GM18951 (cell line): ENCODE measurements around the gene RPS6KB1.
"Not testable (repeated sequence)": the region's sequence is repeated elsewhere in the genome, so short reads cannot be mapped to it uniquely, and the experiment has no call there.

ENCODE experiments used
- POLR2A ChIP-seq: IDR thresholded peaks from 4 replicates; pipeline ENCODE4 v1.6.1; 2011; ENCODE audit warnings: mild to moderate bottlenecking; ENCODE audit not compliant: insufficient read length, insufficient read depth; ENCODE audit errors: extremely low read depth
- in situ Hi-C: fragments of 300-500 bp; cut with MboI; formaldehyde crosslinking; loops from one replicate; pipeline ENCODE4 v1.12.0; 2022; ENCODE audit warnings: low sequenced_read_pairs, mixed read lengths, inconsistent platforms; ENCODE audit not compliant: unreplicated experiment

RPS6KB1 gene

GRCh38 chr17:59941131-59941530, 48.2 kb downstream of the RPS6KB1 start:
- in situ Hi-C loops = no loop called here
- no peak for TF ChIP-seq POLR2A

GRCh38 chr17:59946433-59946832, 53.5 kb downstream of the RPS6KB1 start:
- in situ Hi-C loops = not testable (repeated sequence)

- in situ Hi-C loops = not testable (repeated sequence)
Observed at GRCh38 chr17:59947310-59947709, 54.4 kb downstream of the RPS6KB1 start.

- in situ Hi-C loops = loop anchor here (25.0 kb wide), 1 partner anchor 363 kb away; no protein-coding TSS in a partner anchor
- TF ChIP-seq POLR2A = no peak
Observed at GRCh38 chr17:59950049-59950448, 57.1 kb downstream of the RPS6KB1 start.

- in situ Hi-C loops = loop anchor here (25.0 kb wide), 1 partner anchor 368 kb away; no protein-coding TSS in a partner anchor
- no peak for TF ChIP-seq POLR2A
Observed at GRCh38 chr17:59954856-59955255, 61.9 kb downstream of the RPS6KB1 start.

GRCh38 chr17:59959574-59959973, 66.7 kb downstream of the RPS6KB1 start:
- in situ Hi-C loops = loop anchor here (25.0 kb wide), 1 partner anchor 372 kb away; no protein-coding TSS in a partner anchor

GRCh38 chr17:59962739-59963318, 69.9 kb downstream of the RPS6KB1 start:
- TF ChIP-seq POLR2A = no peak
- in situ Hi-C loops = loop anchor here (25.0 kb wide), 1 partner anchor 376 kb away; no protein-coding TSS in a partner anchor

- in situ Hi-C loops = loop anchor here (25.0 kb wide), 1 partner anchor 377 kb away; no protein-coding TSS in a partner anchor
- TF ChIP-seq POLR2A = no peak
Observed at GRCh38 chr17:59963738-59964481, 71.0 kb downstream of the RPS6KB1 start.

- TF ChIP-seq POLR2A = peak; percentile 75
- in situ Hi-C loops = loop anchor here (25.0 kb wide), 1 partner anchor 377 kb away; no protein-coding TSS in a partner anchor
Observed at GRCh38 chr17:59964482-59965328, 71.8 kb downstream of the RPS6KB1 start, which contains the start of gene RNFT1. TSS of gene RNFT1 (minus strand) at chr17:59964740. CDS start at chr17:59964663, 77 bp downstream.

GRCh38 chr17:59971771-59972170, 78.8 kb downstream of the RPS6KB1 start:
- in situ Hi-C loops = loop anchor here (25.0 kb wide), 1 partner anchor 384 kb away; no protein-coding TSS in a partner anchor

- no peak for TF ChIP-seq POLR2A
- in situ Hi-C loops = loop anchor here (25.0 kb wide), 1 partner anchor 385 kb away; no protein-coding TSS in a partner anchor
Observed at GRCh38 chr17:59972778-59973177, 79.9 kb downstream of the RPS6KB1 start.

- in situ Hi-C loops = loop anchor here (25.0 kb wide), 1 partner anchor 386 kb away; no protein-coding TSS in a partner anchor
Observed at GRCh38 chr17:59973483-59973882, 80.6 kb downstream of the RPS6KB1 start.

- in situ Hi-C loops = not testable (repeated sequence)
Observed at GRCh38 chr17:59975166-59975565, 82.2 kb downstream of the RPS6KB1 start.

- in situ Hi-C loops = not testable (repeated sequence)
Observed at GRCh38 chr17:59996608-59997007, 103.7 kb downstream of the RPS6KB1 start.
